Measurements from ENCODE around the gene SLC32A1. TPM values are rescaled to one million over a fixed set of nuclear protein-coding genes. Genes with fewer than 3 reads are reported as not detected.

The SLC32A1 gene
- not detected in 2 replicates for total RNA-seq
- 0.04 TPM in 1 of 2 replicates, not detected in the other for polyA plus RNA-seq
- polyA plus RNA-seq (2011; cell fraction: cytosol; rRNA removed): not detected in 2 replicates
- not detected in 2 replicates for polyA plus RNA-seq (2011; cell fraction: nucleus; rRNA removed)
- not detected in 2 replicates for polyA plus RNA-seq (2012)
- polyA minus RNA-seq: not detected in 2 replicates
- not detected for polyA minus RNA-seq (2011; cell fraction: cytosol; rRNA and poly(A)+ RNA removed)
- not detected in 2 replicates for polyA minus RNA-seq (2011; cell fraction: nucleus; rRNA and poly(A)+ RNA removed)
- Bru-seq, nascent RNA: not detected
- not detected for BruChase-seq, experiment 1, labeled RNA remaining after a 6-hour chase
- not detected for BruChase-seq, experiment 2, labeled RNA remaining after a 2-hour chase
- long read RNA-seq: 0 reads

- no TSS peak for BruUV-seq (replicated peaks)
These were observed at the start of gene SLC32A1 for GRCh38 chr20:38723848-38724625. TSS of gene SLC32A1 (plus strand) at chr20:38724486. CDS start at chr20:38724725, 239 bp downstream.

GRCh38 chr20:38674765-38675133 lies 49.5 kb upstream of the SLC32A1 start:
- TF ChIP-seq CTCF (IDR thresholded peaks at IDR 0.05; ENCODE audit: extremely low read depth in 1 of 2, insufficient read depth in 1 of 2, low read depth in 1 of 2, low read length in 2 of 2) (no peak), JUN (IDR thresholded peaks at IDR 0.05; ENCODE audit: borderline replicate concordance, insufficient read depth, insufficient read length, low read depth) (no peak), POLR2AphosphoS5 (IDR thresholded peaks at IDR 0.05; ENCODE audit: insufficient read depth, low read depth, low read length) (no peak), MYC (IDR thresholded peaks at IDR 0.05; ENCODE audit: low read depth, low read length) (no peak), EZH2 (IDR thresholded peaks at IDR 0.05; ENCODE audit: borderline replicate concordance, low read depth, low read length, severe bottlenecking) (no peak), MAX (IDR thresholded peaks at IDR 0.05; ENCODE audit: insufficient read depth, insufficient read length) (no peak), POLR2A (IDR thresholded peaks at IDR 0.05; ENCODE audit: low read depth, low read length) (no peak), FOS (IDR thresholded peaks at IDR 0.05; ENCODE audit: borderline replicate concordance, insufficient read depth, low read length) (no peak), GATA2 (IDR thresholded peaks at IDR 0.05; ENCODE audit: insufficient read depth, insufficient read length, low read depth, low read length) (no peak)
- no peaks in the 10 kb centered on the region for H3K36me3 ChIP-seq (ENCODE audit: control insufficient read depth in 2 of 2, extremely low read depth in 1 of 2, insufficient read depth in 2 of 2, low read length in 2 of 2)
- intact Hi-C loops (cut with micrococcal nuclease): loop anchor here (1.0 kb wide), 2 partner anchors 52 to 74 kb away; partner anchors contain the start of gene ACTR5
- dilution Hi-C loops (cut with MboI; ENCODE audit: extremely low pct_ligation_motif_present, low sequenced_read_pairs): no loop called here
- peak overlapping the region; percentile 10 for H2AFZ ChIP-seq (ENCODE audit: low read depth, low read length)
- DNase-seq (ENCODE audit: low read depth, low spot score) (no peak), FAIRE-seq (no peak)
- H3K4me2 ChIP-seq (ENCODE audit: insufficient read depth, low read length): peak overlapping the region; percentile 34
- no peaks in the 10 kb centered on the region for H3K79me2 ChIP-seq (ENCODE audit: control insufficient read depth, insufficient read depth, low read length)
- H3K9me3 ChIP-seq (replicated peaks; ENCODE audit: control insufficient read depth, insufficient read depth, low read length): no peaks in the 10 kb centered on the region
- peak overlapping the region in 1 of 3 experiments; percentile 43 for H3K4me3 ChIP-seq (replicated peaks in 1 of 3; ENCODE audit: insufficient read depth in 1 of 3, low read depth in 1 of 3, low read length in 3 of 3)
- BruUV-seq (replicated peaks): no TSS peak
- peaks cover 11% of the 10 kb centered on the region for H3K4me1 ChIP-seq (ENCODE audit: control insufficient read depth, extremely low read depth, insufficient read depth, low read length)
- no peak overlapping the region for H3K27ac ChIP-seq (ENCODE audit: insufficient read depth, low read depth, low read length)
- H3K9ac ChIP-seq (replicated peaks; ENCODE audit: extremely low read depth, insufficient read depth, low read length): no peak overlapping the region
- POLR2A ChIA-PET: no interaction called here
- no peaks in the 10 kb centered on the region for H3K9me1 ChIP-seq (replicated peaks; ENCODE audit: control insufficient read depth, extremely low read depth, insufficient read depth, low read length)
- CTCF ChIA-PET: interaction anchor here (0.7 to 2.1 kb wide), 2 partner anchors 16 to 29 kb away, joined by 3 to 6 read pairs; no protein-coding TSS in a partner anchor
- no peaks in the 10 kb centered on the region for H4K20me1 ChIP-seq (replicated peaks; ENCODE audit: control insufficient read depth, extremely low read depth, insufficient read depth, low read length)
- H3K27me3 ChIP-seq (ENCODE audit: control insufficient read depth in 2 of 2, insufficient read depth in 2 of 2, low read length in 2 of 2): no peaks in the 10 kb centered on the region

More at GRCh38 chr20:38723848-38724625, at the start of gene SLC32A1:
- no peak within 1 kb of the TSS for H2AFZ ChIP-seq (ENCODE audit: low read depth, low read length)
- peaks cover 92 to 98% of the 10 kb centered on the region in 2 experiments for H3K27me3 ChIP-seq (ENCODE audit: control insufficient read depth in 2 of 2, insufficient read depth in 2 of 2, low read length in 2 of 2)
- no peak within 1 kb of the TSS for H3K27ac ChIP-seq (ENCODE audit: insufficient read depth, low read depth, low read length)
- no peaks in the 10 kb centered on the region for H3K9me1 ChIP-seq (replicated peaks; ENCODE audit: control insufficient read depth, extremely low read depth, insufficient read depth, low read length)
- H3K9ac ChIP-seq (replicated peaks; ENCODE audit: extremely low read depth, insufficient read depth, low read length): no peak within 1 kb of the TSS
- intact Hi-C loops (cut with micrococcal nuclease) (no loop called here), dilution Hi-C loops (cut with MboI; ENCODE audit: extremely low pct_ligation_motif_present, low sequenced_read_pairs) (no loop called here)
- no peaks in the 10 kb centered on the region for H4K20me1 ChIP-seq (replicated peaks; ENCODE audit: control insufficient read depth, extremely low read depth, insufficient read depth, low read length)
- H3K4me3 ChIP-seq (replicated peaks in 1 of 3; ENCODE audit: insufficient read depth in 1 of 3, low read depth in 1 of 3, low read length in 3 of 3): no peak within 1 kb of the TSS
- H3K9me3 ChIP-seq (replicated peaks; ENCODE audit: control insufficient read depth, insufficient read depth, low read length): no peaks in the 10 kb centered on the region
- TF ChIP-seq EZH2 (IDR thresholded peaks at IDR 0.05; ENCODE audit: borderline replicate concordance, low read depth, low read length, severe bottlenecking) (peak; percentile 65), GATA2 (IDR thresholded peaks at IDR 0.05; ENCODE audit: insufficient read depth, insufficient read length, low read depth, low read length) (no peak)
- H3K4me1 ChIP-seq (ENCODE audit: control insufficient read depth, extremely low read depth, insufficient read depth, low read length): no peaks in the 10 kb centered on the region
- H3K79me2 ChIP-seq (ENCODE audit: control insufficient read depth, insufficient read depth, low read length): no peaks in the 10 kb centered on the region
- FAIRE-seq (no peak), DNase-seq (ENCODE audit: low read depth, low spot score) (no peak)
- CTCF ChIA-PET: interaction anchor here (0.9 to 4.5 kb wide), 8 partner anchors 8 to 79 kb away, joined by 3 to 37 read pairs (median 4); no protein-coding TSS in a partner anchor
- H3K4me2 ChIP-seq (ENCODE audit: insufficient read depth, low read length): no peak within 1 kb of the TSS
- POLR2A ChIA-PET: no interaction called here
- H3K36me3 ChIP-seq (ENCODE audit: control insufficient read depth in 2 of 2, extremely low read depth in 1 of 2, insufficient read depth in 2 of 2, low read length in 2 of 2): no peaks in the 10 kb centered on the region

Data from endothelial cell of umbilical vein (primary cell).